Astrocyte of the spinal cord (primary cell): ENCODE results near the gene INHA.

Source experiments
- DNase-seq: peaks from one replicate; pipeline ENCODE4 v3.0.0; 2011; ENCODE audit warnings: low read depth, low spot score
- H3K4me3 ChIP-seq: 2 replicates; pipeline ENCODE4 v1.5.1; 2011; ENCODE audit warnings: low read depth, mild to moderate bottlenecking, low read length, moderate library complexity
- CTCF ChIP-seq: IDR thresholded peaks from 2 replicates; pipeline ENCODE4 v1.5.1; 2012; ENCODE audit warnings: low read depth, mild to moderate bottlenecking, low read length, inconsistent platforms
- in situ Hi-C: cut with HindIII; loops from 2 replicates; pipeline ENCODE4 v1.10.0; 2017; ENCODE audit warnings: low sequenced_read_pairs

Gene INHA

GRCh38 chr2:219569041-219569440 is 3.1 kb upstream of the INHA start:
- in situ Hi-C loops, result no loop called here
- H3K4me3 ChIP-seq, result no peak overlapping the region
- DNase-seq, result no peak
- TF ChIP-seq CTCF, result no peak

GRCh38 chr2:219569635-219570034 is 2.5 kb upstream of the INHA start:
- in situ Hi-C loops, result no loop called here
- TF ChIP-seq CTCF, result no peak
- no peak overlapping the region for H3K4me3 ChIP-seq
- no peak for DNase-seq

- TF ChIP-seq CTCF, result no peak
- peak overlapping the region; percentile 57 for H3K4me3 ChIP-seq
- peak; percentile 10 for DNase-seq
- in situ Hi-C loops, result no loop called here
Observed at GRCh38 chr2:219570194-219570923, 1.8 kb upstream of the INHA start.

- peak overlapping the region; percentile 57 for H3K4me3 ChIP-seq
- DNase-seq, result peak; percentile 22
- no peak for TF ChIP-seq CTCF
- in situ Hi-C loops, result no loop called here
Observed at GRCh38 chr2:219570924-219571310, 1.2 kb upstream of the INHA start.

- peak within 1 kb of the TSS; percentile 57 for H3K4me3 ChIP-seq
- TF ChIP-seq CTCF, result no peak
- peak; percentile 73 for DNase-seq
Observed at GRCh38 chr2:219571311-219572236, 536 bp upstream of the INHA start, which contains the start of gene OBSL1. TSS of gene OBSL1 (minus strand) at chr2:219571539. CDS start at chr2:219571232, 307 bp downstream.

GRCh38 chr2:219573166-219573565 is 1.1 kb downstream of the INHA start:
- in situ Hi-C loops, result no loop called here
- TF ChIP-seq CTCF, result no peak
- DNase-seq, result no peak
- H3K4me3 ChIP-seq, result no peak overlapping the region

More at GRCh38 chr2:219571311-219572236, 536 bp upstream of the INHA start, which contains the start of gene OBSL1:
- in situ Hi-C loops, result no loop called here
